OCI-LY7 (cell line): ENCODE data around the gene NOLC1. TPM values are rescaled to one million over a fixed set of nuclear protein-coding genes. Genes with fewer than 3 reads are reported as not detected.

Experiments
- Bru-seq: library from RNA; stranded (reverse); fragments of 400-500 nt; gene quantifications from one replicate; lab custom pipeline; 2021; lab: Mats Ljungman, UMichigan
- BruChase-seq, 2 experiments: library from RNA; stranded (reverse); fragments of 400-500 nt; gene quantifications; one replicate each; lab custom pipeline; 2021; lab: Mats Ljungman, UMichigan
- BruUV-seq: library from RNA; stranded (reverse); fragments of 400-500 nt; replicated peaks from 2 replicates; lab custom pipeline; 2021; lab: Mats Ljungman, UMichigan
- CTCF ChIA-PET: fragments of 300-600 bp; sonication (Branson Sonifier 250); formaldehyde crosslinking; loops from one replicate; lab custom pipeline; 2022; ENCODE audit warnings: antibody characterized with exemption; ENCODE audit not compliant: unreplicated experiment; lab: Charles Lee
- POLR2A ChIA-PET: fragments of 300-600 bp; sonication (Branson Sonifier 250); formaldehyde crosslinking; loops from one replicate; lab custom pipeline; 2022; ENCODE audit warnings: antibody characterized with exemption; lab: Charles Lee
- DNase-seq: peaks from one replicate; pipeline ENCODE4 v3.0.0-alpha.2; 2015; ENCODE audit warnings: low spot score
- H2AFZ ChIP-seq: fragments of 200-600 bp; sonication (generic), shearing (Covaris generic); 2 replicates; pipeline ENCODE4 v1.6.1; 2014; ENCODE audit warnings: mild to moderate bottlenecking, antibody characterized with exemption, low read length, moderate library complexity
- H3K27ac ChIP-seq: fragments of 200-600 bp; sonication (generic); 2 replicates; pipeline ENCODE4 v1.5.1; 2014; ENCODE audit warnings: mixed run types, low read depth, mild to moderate bottlenecking, moderate library complexity, low read length, inconsistent platforms; ENCODE audit not compliant: poor library complexity, severe bottlenecking
- H3K36me3 ChIP-seq: fragments of 200-600 bp; sonication (generic); 2 replicates; pipeline ENCODE4 v1.6.1; 2014; ENCODE audit warnings: mild to moderate bottlenecking, antibody characterized with exemption, low read length, moderate library complexity, mixed read lengths; ENCODE audit not compliant: insufficient read depth
- H3K4me1 ChIP-seq: fragments of 200-600 bp; sonication (generic); 2 replicates; pipeline ENCODE4 v1.5.1; 2014; ENCODE audit warnings: mild to moderate bottlenecking, low read length; ENCODE audit not compliant: insufficient read depth, poor library complexity, severe bottlenecking
- H3K4me2 ChIP-seq: fragments of 200-600 bp; sonication (generic); 2 replicates; pipeline ENCODE4 v1.6.1; 2014; ENCODE audit warnings: mild to moderate bottlenecking, low read length
- H3K4me3 ChIP-seq: fragments of 200-600 bp; sonication (generic); 2 replicates; pipeline ENCODE4 v1.5.1; 2014; ENCODE audit warnings: mild to moderate bottlenecking, low read depth, low read length; ENCODE audit not compliant: poor library complexity, severe bottlenecking
- H3K79me2 ChIP-seq: fragments of 200-600 bp; sonication (generic); 2 replicates; pipeline ENCODE4 v1.6.1; 2016; ENCODE audit warnings: low read depth, mild to moderate bottlenecking, low read length, moderate library complexity, mixed read lengths; ENCODE audit not compliant: insufficient read depth
- H3K9me2 ChIP-seq: fragments of 200-600 bp; sonication (generic); 2 replicates; pipeline ENCODE4 v1.6.1; 2016; ENCODE audit warnings: mild to moderate bottlenecking, low read length, mixed read lengths; ENCODE audit not compliant: insufficient read depth
- H3K9me3 ChIP-seq: fragments of 200-600 bp; sonication (generic); 2 replicates; pipeline ENCODE4 v1.6.1; 2014; ENCODE audit warnings: mild to moderate bottlenecking, mixed run types, low read length, mixed read lengths
- H4K20me1 ChIP-seq: fragments of 200-600 bp; sonication (generic); 2 replicates; pipeline ENCODE4 v1.6.1; 2014; ENCODE audit warnings: mild to moderate bottlenecking, antibody characterized with exemption, low read length, moderate library complexity, mixed read lengths; ENCODE audit not compliant: insufficient read depth
- EZH2phosphoT487 ChIP-seq: fragments of 200-600 bp; sonication (generic); IDR thresholded peaks from 2 replicates; pipeline ENCODE4 v1.6.1; 2018; ENCODE audit warnings: low read depth, borderline replicate concordance, mild to moderate bottlenecking, mixed run types, antibody characterized with exemption, low read length, moderate library complexity, mixed read lengths
- intact Hi-C: fragments of 100-400 bp; cut with micrococcal nuclease; formaldehyde crosslinking; loops from one replicate; pipeline ENCODE4 v1.10.0; 2022; ENCODE audit not compliant: unreplicated experiment
- long read RNA-seq: library from polyadenylated mRNA; stranded (forward); transcript quantifications from one replicate; pipeline ENCODE4 v2.0.0, GENCODE V29; 2022
- total RNA-seq, 2 experiments: library from RNA; depleted of rRNA in 1 of 2; stranded (reverse); fragments of >200 nt in 1 of 2; shearing (Covaris generic) in 1 of 2; gene quantifications; 2 replicates each; pipeline ENCODE4 v1.2.3, GENCODE V29; 2014 to 2022
- TF ChIP-seq, protein P1 (sequence below): fragments of 200-600 bp; sonication (generic); conservative IDR thresholded peaks from 2 replicates; pipeline ENCODE4 v1.5.1; 2014; ENCODE audit warnings: mild to moderate bottlenecking, antibody characterized with exemption, low read length, moderate library complexity, mixed read lengths

Gene NOLC1
- total RNA-seq (2014; rRNA removed; shearing (Covaris generic)), result 93.5 and 120 TPM in 2 replicates
- 131 and 152 TPM in 2 replicates for total RNA-seq (2022)
- Bru-seq, nascent RNA, result percentile 98 among the genes with signal in this experiment
- percentile 99 among the genes with signal in this experiment for BruChase-seq, experiment 1, labeled RNA remaining after a 6-hour chase
- BruChase-seq, experiment 2, labeled RNA remaining after a 2-hour chase, result percentile 99 among the genes with signal in this experiment
- long read RNA-seq, transcript NOLC1-202 (13 exons, 3,967 nt), result minor isoform, 32 of 418 reads
- long read RNA-seq, transcript NOLC1-207 (13 exons, 2,441 nt), result major isoform, 162 of 418 reads
- long read RNA-seq, transcript NOLC1-209 (13 exons, 3,932 nt), result minor isoform, 129 of 418 reads
- long read RNA-seq, partial matches to known transcripts, result 34 of 418 reads
- long read RNA-seq, other reads (novel, unspliced or antisense), result 60 of 418 reads

DNA sequence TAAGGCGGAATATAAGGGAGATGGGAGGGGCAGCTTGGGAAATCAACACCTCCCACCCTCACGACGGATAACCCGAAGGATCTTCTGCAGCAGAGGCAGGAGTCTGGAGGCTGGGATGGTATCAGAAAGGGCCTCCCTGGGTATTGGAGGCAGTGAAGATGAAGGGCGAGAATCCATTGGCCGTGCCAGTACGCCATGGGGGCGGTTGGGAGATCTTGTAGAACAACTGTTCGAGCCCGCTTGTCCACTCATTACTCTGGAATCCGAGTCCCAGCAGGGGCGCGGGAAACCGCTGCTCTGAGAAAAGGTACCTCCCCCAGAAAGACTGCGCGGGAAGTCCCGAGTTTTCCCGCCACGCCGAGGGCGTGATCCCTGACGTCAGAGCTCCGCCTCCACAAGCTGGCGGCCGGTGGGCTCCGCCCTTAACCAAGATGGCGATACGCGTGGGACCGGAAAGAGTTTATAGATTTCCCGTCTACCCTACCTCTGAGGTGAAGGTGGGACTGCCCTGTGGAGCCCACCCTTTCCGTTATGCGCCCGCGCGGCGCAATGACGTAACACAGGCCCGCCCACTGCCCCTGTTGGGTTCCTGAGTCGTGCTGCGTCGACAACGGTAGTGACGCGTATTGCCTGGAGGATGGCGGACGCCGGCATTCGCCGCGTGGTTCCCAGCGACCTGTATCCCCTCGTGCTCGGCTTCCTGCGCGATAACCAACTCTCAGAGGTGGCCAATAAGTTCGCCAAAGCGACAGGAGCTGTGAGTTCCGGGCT, at the start of gene NOLC1:
NOLC1 (plus strand) TSS at position 616 of the 771 bp plus-strand sequence; CDS start at position 638, 22 bp downstream.
- Histone ChIP-seq H3K4me3 (peak within 1 kb of the TSS; percentile 88), H3K9me2 (no peaks in the 10 kb centered on the region), H3K9me3 (no peaks in the 10 kb centered on the region), H3K4me1 (peaks cover 43% of the 10 kb centered on the region), H2AFZ (peak within 1 kb of the TSS; percentile 54; the same call in 1 of the 2 replicates), H4K20me1 (peaks cover 14% of the 10 kb centered on the region), H3K36me3 (peaks cover 95% of the 10 kb centered on the region), H3K79me2 (peaks cover 54% of the 10 kb centered on the region), H3K4me2 (peak within 1 kb of the TSS; percentile 95), H3K27ac (peak within 1 kb of the TSS; percentile 79)
- POLR2A ChIA-PET, result interaction anchor here (0.7 to 3.5 kb wide), 2 partner anchors 15 to 33 kb away, joined by 5 to 18 read pairs; no protein-coding TSS in a partner anchor
- CTCF ChIA-PET, result no interaction called here
- TF ChIP-seq, protein P1, sequence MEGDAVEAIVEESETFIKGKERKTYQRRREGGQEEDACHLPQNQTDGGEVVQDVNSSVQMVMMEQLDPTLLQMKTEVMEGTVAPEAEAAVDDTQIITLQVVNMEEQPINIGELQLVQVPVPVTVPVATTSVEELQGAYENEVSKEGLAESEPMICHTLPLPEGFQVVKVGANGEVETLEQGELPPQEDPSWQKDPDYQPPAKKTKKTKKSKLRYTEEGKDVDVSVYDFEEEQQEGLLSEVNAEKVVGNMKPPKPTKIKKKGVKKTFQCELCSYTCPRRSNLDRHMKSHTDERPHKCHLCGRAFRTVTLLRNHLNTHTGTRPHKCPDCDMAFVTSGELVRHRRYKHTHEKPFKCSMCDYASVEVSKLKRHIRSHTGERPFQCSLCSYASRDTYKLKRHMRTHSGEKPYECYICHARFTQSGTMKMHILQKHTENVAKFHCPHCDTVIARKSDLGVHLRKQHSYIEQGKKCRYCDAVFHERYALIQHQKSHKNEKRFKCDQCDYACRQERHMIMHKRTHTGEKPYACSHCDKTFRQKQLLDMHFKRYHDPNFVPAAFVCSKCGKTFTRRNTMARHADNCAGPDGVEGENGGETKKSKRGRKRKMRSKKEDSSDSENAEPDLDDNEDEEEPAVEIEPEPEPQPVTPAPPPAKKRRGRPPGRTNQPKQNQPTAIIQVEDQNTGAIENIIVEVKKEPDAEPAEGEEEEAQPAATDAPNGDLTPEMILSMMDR, result no peak
- no peak for TF ChIP-seq EZH2phosphoT487
- DNase-seq, result peak; percentile 99
- BruUV-seq, result no TSS peak
- intact Hi-C loops, result loop anchor here (1.0 to 2.0 kb wide), 2 partner anchors 19 to 333 kb away; partner anchors contain the start of genes OGA and PPRC1

DNA sequence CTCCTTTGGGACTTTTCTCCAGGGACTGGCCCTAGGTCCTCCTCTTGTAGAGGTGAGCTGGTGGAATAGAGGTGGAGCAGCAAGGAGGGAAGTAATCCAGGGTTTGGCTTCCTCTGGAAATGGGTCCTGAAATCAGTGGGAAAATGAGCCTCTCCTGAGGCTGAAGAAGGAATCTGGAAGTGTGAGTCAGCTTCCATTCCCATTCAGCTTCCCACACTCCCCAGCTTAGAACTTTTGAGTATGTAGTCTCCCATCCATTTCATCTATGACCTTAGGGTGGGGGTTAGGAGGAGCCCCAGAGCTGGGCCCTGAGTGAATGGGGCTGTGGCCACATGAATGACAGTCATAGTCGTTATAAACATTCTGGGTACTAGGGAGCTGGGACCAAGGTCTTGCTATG, 49.8 kb upstream of the NOLC1 start:
- ChIA-PET POLR2A (interaction anchor here (0.7 to 0.8 kb wide), 3 partner anchors 11 to 37 kb away, joined by 3 read pairs; no protein-coding TSS in a partner anchor), CTCF (no interaction called here)
- H3K4me3 ChIP-seq, result no peak overlapping the region
- no peak for DNase-seq
- intact Hi-C loops, result no loop called here
- no peaks in the 10 kb centered on the region for H3K4me1 ChIP-seq
- no peak overlapping the region for H2AFZ ChIP-seq
- no peak overlapping the region for H3K4me2 ChIP-seq
- TF ChIP-seq, protein P1, result no peak
- TF ChIP-seq EZH2phosphoT487, result no peak
- BruUV-seq, result no TSS peak
- H3K9me3 ChIP-seq, result no peaks in the 10 kb centered on the region
- peaks cover 13% of the 10 kb centered on the region; the same call in 1 of the 2 replicates for H3K36me3 ChIP-seq
- H3K27ac ChIP-seq, result no peak overlapping the region
- H3K79me2 ChIP-seq, result no peaks in the 10 kb centered on the region
- H4K20me1 ChIP-seq, result no peaks in the 10 kb centered on the region
- no peaks in the 10 kb centered on the region for H3K9me2 ChIP-seq
